GM18511 (cell line): ENCODE measurements around the gene EXOC3.
"Not testable (repeated sequence)": the region's sequence is repeated elsewhere in the genome, so short reads cannot be mapped to it uniquely, and the experiment has no call there.

Experiments used
- ATAC-seq: cut with Tn5 transposase; IDR thresholded peaks from one replicate; pipeline ENCODE4 v1.9.1; 2021; ENCODE audit warnings: mild to moderate bottlenecking, moderate library complexity; ENCODE audit not compliant: unreplicated experiment

Gene EXOC3

GRCh38 chr5:499233-500209, 56.5 kb downstream of the EXOC3 start:
- ATAC-seq = no peak

GRCh38 chr5:500491-500890, 57.5 kb downstream of the EXOC3 start:
- ATAC-seq = no peak

GRCh38 chr5:501105-501830, 58.3 kb downstream of the EXOC3 start:
- ATAC-seq = no peak

GRCh38 chr5:501831-502184, 58.8 kb downstream of the EXOC3 start:
- no peak for ATAC-seq

- ATAC-seq = no peak
Observed at GRCh38 chr5:502325-503079, 59.5 kb downstream of the EXOC3 start.

GRCh38 chr5:504326-505154, 61.6 kb downstream of the EXOC3 start:
- no peak for ATAC-seq

- no peak for ATAC-seq
Observed at GRCh38 chr5:505951-506525, 63.1 kb downstream of the EXOC3 start.

GRCh38 chr5:507986-508575, 65.1 kb downstream of the EXOC3 start:
- not testable (repeated sequence) for ATAC-seq

- no peak for ATAC-seq
Observed at GRCh38 chr5:509611-510185, 66.7 kb downstream of the EXOC3 start.

GRCh38 chr5:510521-510920, 67.5 kb downstream of the EXOC3 start:
- no peak for ATAC-seq

- ATAC-seq = no peak
Observed at GRCh38 chr5:511476-511875, 68.5 kb downstream of the EXOC3 start.

- no peak for ATAC-seq
Observed at GRCh38 chr5:513216-514100, 70.5 kb downstream of the EXOC3 start.

- no peak for ATAC-seq
Observed at GRCh38 chr5:514101-514485, 71.1 kb downstream of the EXOC3 start.

GRCh38 chr5:514673-515072, 71.7 kb downstream of the EXOC3 start:
- ATAC-seq = no peak

- no peak for ATAC-seq
Observed at GRCh38 chr5:515273-515836, 72.4 kb downstream of the EXOC3 start.

- no peak for ATAC-seq
Observed at GRCh38 chr5:516338-516925, 73.5 kb downstream of the EXOC3 start.
